BE2C (cell line): ENCODE measurements around the gene TRNP1.
A peak's percentile ranks its signal among the peaks of the same experiment; 100 is the strongest.

Experiments
- DNase-seq: peaks from one replicate; pipeline ENCODE4 v3.0.0-alpha.2; 2020
- H3K27me3 ChIP-seq: fragments of 250-450 bp; sonication (Bioruptor Pico); 2 replicates; pipeline ENCODE4 v1.5.1; 2020; ENCODE audit warnings: mild to moderate bottlenecking
- H3K36me3 ChIP-seq: fragments of 250-450 bp; sonication (Bioruptor Pico); 2 replicates; pipeline ENCODE4 v1.5.1; 2020; ENCODE audit warnings: mild to moderate bottlenecking
- H3K4me1 ChIP-seq: fragments of 250-450 bp; sonication (Bioruptor Pico); 2 replicates; pipeline ENCODE4 v1.5.1; 2020
- H3K4me3 ChIP-seq: 2 replicates; pipeline ENCODE4 v1.5.1; 2011; ENCODE audit warnings: low read depth, low read length
- H3K9me3 ChIP-seq: fragments of 250-450 bp; sonication (Bioruptor Pico); 2 replicates; pipeline ENCODE4 v1.5.1; 2020
- CTCF ChIP-seq: IDR thresholded peaks from 2 replicates; pipeline ENCODE4 v1.5.1; 2012; ENCODE audit warnings: mild to moderate bottlenecking, low read depth, low read length

TRNP1 gene

GRCh38 chr1:26998429-26999300 lies 5.2 kb downstream of the TRNP1 start:
- Histone ChIP-seq H3K9me3 (no peaks in the 10 kb centered on the region), H3K4me3 (no peak overlapping the region), H3K4me1 (no peaks in the 10 kb centered on the region), H3K27me3 (no peaks in the 10 kb centered on the region), H3K36me3 (no peaks in the 10 kb centered on the region)
- no peak for TF ChIP-seq CTCF
- DNase-seq, result no peak

GRCh38 chr1:26999440-26999987 lies 6.0 kb downstream of the TRNP1 start:
- Histone ChIP-seq H3K4me3 (no peak overlapping the region), H3K4me1 (no peaks in the 10 kb centered on the region), H3K36me3 (no peaks in the 10 kb centered on the region), H3K27me3 (no peaks in the 10 kb centered on the region), H3K9me3 (no peaks in the 10 kb centered on the region)
- DNase-seq, result peak; percentile 12
- TF ChIP-seq CTCF, result no peak

- no peaks in the 10 kb centered on the region for H3K9me3 ChIP-seq
- no peaks in the 10 kb centered on the region for H3K27me3 ChIP-seq
- DNase-seq, result no peak
- no peaks in the 10 kb centered on the region for H3K4me1 ChIP-seq
- no peak for TF ChIP-seq CTCF
- no peak overlapping the region for H3K4me3 ChIP-seq
- H3K36me3 ChIP-seq, result no peaks in the 10 kb centered on the region
Measured at GRCh38 chr1:27000090-27000816, 6.8 kb downstream of the TRNP1 start.

- Histone ChIP-seq H3K27me3 (no peaks in the 10 kb centered on the region), H3K4me3 (no peak overlapping the region), H3K4me1 (no peaks in the 10 kb centered on the region), H3K36me3 (no peaks in the 10 kb centered on the region), H3K9me3 (no peaks in the 10 kb centered on the region)
- no peak for TF ChIP-seq CTCF
- DNase-seq, result no peak
Measured at GRCh38 chr1:27000817-27001460, 7.4 kb downstream of the TRNP1 start.

GRCh38 chr1:27001570-27002360 lies 8.3 kb downstream of the TRNP1 start:
- TF ChIP-seq CTCF, result no peak
- H3K4me1 ChIP-seq, result no peaks in the 10 kb centered on the region
- H3K9me3 ChIP-seq, result no peaks in the 10 kb centered on the region
- no peak for DNase-seq
- no peaks in the 10 kb centered on the region for H3K36me3 ChIP-seq
- H3K27me3 ChIP-seq, result no peaks in the 10 kb centered on the region
- no peak overlapping the region for H3K4me3 ChIP-seq
